SH-SY5Y (cell line): ENCODE measurements around the gene FAM209A.
"Not testable (repeated sequence)": the region's sequence is repeated elsewhere in the genome, so short reads cannot be mapped to it uniquely, and the experiment has no call there.

ENCODE experiments used
- GATA2 ChIP-seq: IDR thresholded peaks from 2 replicates; pipeline ENCODE4 v1.6.1; 2011; ENCODE audit warnings: mild to moderate bottlenecking, low read depth, low read length
- GATA3 ChIP-seq: IDR thresholded peaks from 2 replicates; pipeline ENCODE4 v1.6.1; 2011; ENCODE audit warnings: low read depth, mild to moderate bottlenecking, low read length, moderate library complexity

The FAM209A gene

GRCh38 chr20:56518721-56519398 is 5.7 kb upstream of the FAM209A start:
- TF ChIP-seq GATA3 (no peak), GATA2 (no peak)

- TF ChIP-seq GATA2 (no peak), GATA3 (no peak)
Observed at GRCh38 chr20:56519551-56519950, 5.0 kb upstream of the FAM209A start.

GRCh38 chr20:56520180-56520579 is 4.4 kb upstream of the FAM209A start:
- no peak for TF ChIP-seq GATA2
- no peak for TF ChIP-seq GATA3

GRCh38 chr20:56522311-56522710 is 2.2 kb upstream of the FAM209A start:
- TF ChIP-seq GATA2 (no peak), GATA3 (no peak)

GRCh38 chr20:56527521-56527920 is 3.0 kb downstream of the FAM209A start:
- TF ChIP-seq GATA3 = no peak
- TF ChIP-seq GATA2 = no peak

GRCh38 chr20:56532946-56533345 is 8.4 kb downstream of the FAM209A start, which contains the start of gene FAM209B:
Gene FAM209B, plus strand, starts transcription at chr20:56533246. Its CDS starts 96 bp downstream, at chr20:56533342.
- TF ChIP-seq GATA3, GATA2: not testable (repeated sequence)

GRCh38 chr20:56537997-56538396 is 13.5 kb downstream of the FAM209A start:
- TF ChIP-seq GATA3 = no peak
- no peak for TF ChIP-seq GATA2

- TF ChIP-seq GATA2 (no peak), GATA3 (no peak)
Observed at GRCh38 chr20:56540415-56540814, 15.9 kb downstream of the FAM209A start.

- TF ChIP-seq GATA3 (no peak), GATA2 (no peak)
Observed at GRCh38 chr20:56542489-56543030, 18.0 kb downstream of the FAM209A start.

GRCh38 chr20:56551571-56551970 is 27.0 kb downstream of the FAM209A start:
- TF ChIP-seq GATA2 (no peak), GATA3 (no peak)

GRCh38 chr20:56552911-56553629 is 28.5 kb downstream of the FAM209A start:
- TF ChIP-seq GATA2 (no peak), GATA3 (no peak)

GRCh38 chr20:56554869-56555268 is 30.3 kb downstream of the FAM209A start:
- TF ChIP-seq GATA2 (no peak), GATA3 (no peak)

- TF ChIP-seq GATA3 = no peak
- TF ChIP-seq GATA2 = no peak
Observed at GRCh38 chr20:56558968-56559367, 34.4 kb downstream of the FAM209A start.

- TF ChIP-seq GATA3 (no peak), GATA2 (no peak)
Observed at GRCh38 chr20:56565511-56565910, 41.0 kb downstream of the FAM209A start.

- TF ChIP-seq GATA3 = no peak
- TF ChIP-seq GATA2 = no peak
Observed at GRCh38 chr20:56566621-56567020, 42.1 kb downstream of the FAM209A start.

- TF ChIP-seq GATA3 = no peak
- TF ChIP-seq GATA2 = no peak
Observed at GRCh38 chr20:56570832-56571231, 46.3 kb downstream of the FAM209A start.
